Uterine smooth muscle cell (primary cell): Measurements from ENCODE around the gene OMA1. TPM values are rescaled to one million over a fixed set of nuclear protein-coding genes. Genes with fewer than 3 reads are reported as not detected.

Experiments
- total RNA-seq: library from RNA; depleted of rRNA; stranded (reverse); fragments of >200 nt; gene quantifications from 2 replicates; pipeline ENCODE4 v1.2.3, GENCODE V29; 2014

OMA1 gene
- 15.9 and 30.4 TPM in 2 replicates for total RNA-seq

GRCh38 chr1:58546520-58547308 is at the start of gene OMA1:
Gene OMA1, minus strand, starts transcription at chr1:58546726. Its CDS starts 7,432 bp downstream, at chr1:58539294.

DNA sequence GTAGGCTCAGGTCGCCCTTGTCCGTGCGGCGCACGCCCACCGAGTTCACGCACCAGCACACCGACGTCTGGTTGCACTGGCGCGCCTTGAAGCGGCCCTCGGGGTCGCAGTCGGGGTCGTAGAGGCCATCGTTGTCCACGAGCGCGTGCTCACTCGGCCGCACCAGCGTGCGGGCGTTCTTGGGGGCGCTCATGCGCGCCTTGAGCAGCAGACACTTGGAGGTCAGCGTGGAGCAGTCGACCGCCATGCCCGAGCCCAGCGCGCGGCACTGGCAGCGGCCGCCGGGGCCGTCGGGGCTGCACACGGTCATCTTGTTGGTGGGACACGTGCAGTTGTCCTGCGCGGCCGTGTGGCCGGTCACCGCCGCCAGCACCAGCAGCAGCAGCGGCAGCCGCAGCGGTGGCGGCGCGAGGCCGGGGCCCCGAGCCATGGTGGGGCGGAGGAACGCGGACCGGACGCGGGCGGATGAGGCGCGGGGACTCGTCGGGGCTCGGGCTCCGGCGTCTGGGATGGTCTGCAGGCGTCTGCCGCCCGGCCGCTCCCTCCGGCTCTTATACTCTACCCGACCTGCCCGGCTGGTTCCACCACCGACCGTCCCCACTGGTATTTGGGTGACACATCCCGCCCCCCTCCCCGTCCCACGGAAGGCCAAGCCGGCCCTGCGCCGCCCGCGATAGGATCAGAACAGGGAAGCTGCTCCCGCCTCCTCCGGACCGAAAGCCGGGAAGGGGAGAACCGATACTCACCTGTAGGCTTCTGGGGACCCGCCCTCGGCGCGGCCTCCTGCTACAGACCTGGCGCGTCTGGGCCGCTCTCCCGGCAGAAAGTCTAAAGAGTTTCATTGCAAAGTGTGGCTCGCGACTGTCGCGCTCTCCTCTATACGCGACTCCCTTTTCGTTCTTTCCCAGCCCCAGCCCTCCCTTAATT is 30.5 kb upstream of the OMA1 start, which contains the start of gene TACSTD2:
Gene TACSTD2, minus strand, starts transcription at position 526 of the 927 bp plus-strand sequence. Its CDS starts 96 bp downstream, at position 430.

Other genes with a start within 250 kb of the OMA1 start
- gene TACSTD2, start 30.5 kb upstream of the OMA1 start, total RNA-seq, result 0.11 and 0.12 TPM in 2 replicates
- 19.1 and 19.9 TPM in 2 replicates for gene MYSM1, start 153.3 kb upstream of the OMA1 start, total RNA-seq
- gene JUN, start 237.3 kb upstream of the OMA1 start, total RNA-seq, result 78.2 and 112 TPM in 2 replicates